ENCODE measurements around the gene TBX1. TPM values are rescaled to one million over a fixed set of nuclear protein-coding genes. Genes with fewer than 3 reads are reported as not detected.

The TBX1 gene
- total RNA-seq, 1 donor from 2014 or later = 24.2 TPM

DNA sequence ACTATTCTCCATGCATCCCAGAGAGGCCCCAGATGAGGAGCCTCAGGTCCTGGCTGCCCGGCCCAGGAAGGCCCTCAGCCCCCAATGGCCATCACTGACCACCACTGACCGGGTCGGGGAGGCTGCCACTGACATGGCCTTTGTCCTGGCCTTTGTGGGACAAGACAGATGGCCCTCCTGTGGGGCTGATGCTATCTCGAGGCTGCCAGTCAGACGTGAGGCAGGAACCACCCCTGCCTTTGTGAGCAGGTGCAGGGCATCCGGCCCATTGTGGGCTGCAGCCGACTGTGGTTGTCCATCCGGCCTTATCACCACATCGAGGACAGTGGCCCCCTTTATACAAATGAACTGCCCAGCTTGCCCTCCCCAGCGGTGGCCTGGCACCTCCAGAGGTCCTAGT lies 31.7 kb upstream of the TBX1 start:
- Mint-ChIP-seq H3K27me3 (ENCODE audit: unreplicated experiment) (no peaks in the 10 kb centered on the region), H3K9me3 (ENCODE audit: unreplicated experiment) (no peaks in the 10 kb centered on the region), H3K4me3 (ENCODE audit: unreplicated experiment) (no peak overlapping the region), H3K4me1 (ENCODE audit: unreplicated experiment) (peaks cover 8% of the 10 kb centered on the region), H3K36me3 (ENCODE audit: unreplicated experiment) (peaks cover 3% of the 10 kb centered on the region), H3K27ac (ENCODE audit: unreplicated experiment) (no peak overlapping the region)
- no peak for TF ChIP-seq CTCF (IDR thresholded peaks at IDR 0.05)
- no peak for DNase-seq (ENCODE audit: extremely low spot score, unreplicated experiment)

GRCh38 chr22:19729507-19729906 lies 31.1 kb upstream of the TBX1 start:
- Mint-ChIP-seq H3K4me1 (ENCODE audit: unreplicated experiment) (peaks cover 8% of the 10 kb centered on the region), H3K36me3 (ENCODE audit: unreplicated experiment) (peaks cover 2% of the 10 kb centered on the region), H3K27ac (ENCODE audit: unreplicated experiment) (no peak overlapping the region), H3K4me3 (ENCODE audit: unreplicated experiment) (no peak overlapping the region), H3K9me3 (ENCODE audit: unreplicated experiment) (no peaks in the 10 kb centered on the region), H3K27me3 (ENCODE audit: unreplicated experiment) (no peaks in the 10 kb centered on the region)
- no peak for DNase-seq (ENCODE audit: extremely low spot score, unreplicated experiment)
- no peak for TF ChIP-seq CTCF (IDR thresholded peaks at IDR 0.05)

DNA sequence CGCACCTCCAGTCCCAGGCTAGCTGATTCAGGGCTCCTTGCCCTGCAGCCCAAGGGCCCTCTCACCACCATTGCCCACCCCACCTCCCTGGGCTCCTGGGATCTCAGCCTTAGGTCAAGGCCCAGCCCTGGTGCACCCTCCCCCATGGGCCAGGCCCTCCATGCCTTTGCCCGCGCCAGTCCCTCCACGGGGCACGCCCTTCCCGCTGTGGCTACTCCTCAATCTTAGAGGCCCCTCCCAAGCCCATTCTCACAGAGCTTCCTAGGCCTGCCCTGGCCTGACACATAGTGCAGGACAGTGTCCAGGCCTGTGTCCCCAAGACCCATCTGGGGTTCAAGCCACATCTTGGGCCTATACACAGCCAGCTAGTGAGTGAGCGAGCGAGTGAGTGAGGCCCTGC lies 30.4 kb upstream of the TBX1 start:
- no peaks in the 10 kb centered on the region for H3K9me3 Mint-ChIP-seq (ENCODE audit: unreplicated experiment)
- no peaks in the 10 kb centered on the region for H3K27me3 Mint-ChIP-seq (ENCODE audit: unreplicated experiment)
- H3K27ac Mint-ChIP-seq (ENCODE audit: unreplicated experiment) = no peak overlapping the region

DNA sequence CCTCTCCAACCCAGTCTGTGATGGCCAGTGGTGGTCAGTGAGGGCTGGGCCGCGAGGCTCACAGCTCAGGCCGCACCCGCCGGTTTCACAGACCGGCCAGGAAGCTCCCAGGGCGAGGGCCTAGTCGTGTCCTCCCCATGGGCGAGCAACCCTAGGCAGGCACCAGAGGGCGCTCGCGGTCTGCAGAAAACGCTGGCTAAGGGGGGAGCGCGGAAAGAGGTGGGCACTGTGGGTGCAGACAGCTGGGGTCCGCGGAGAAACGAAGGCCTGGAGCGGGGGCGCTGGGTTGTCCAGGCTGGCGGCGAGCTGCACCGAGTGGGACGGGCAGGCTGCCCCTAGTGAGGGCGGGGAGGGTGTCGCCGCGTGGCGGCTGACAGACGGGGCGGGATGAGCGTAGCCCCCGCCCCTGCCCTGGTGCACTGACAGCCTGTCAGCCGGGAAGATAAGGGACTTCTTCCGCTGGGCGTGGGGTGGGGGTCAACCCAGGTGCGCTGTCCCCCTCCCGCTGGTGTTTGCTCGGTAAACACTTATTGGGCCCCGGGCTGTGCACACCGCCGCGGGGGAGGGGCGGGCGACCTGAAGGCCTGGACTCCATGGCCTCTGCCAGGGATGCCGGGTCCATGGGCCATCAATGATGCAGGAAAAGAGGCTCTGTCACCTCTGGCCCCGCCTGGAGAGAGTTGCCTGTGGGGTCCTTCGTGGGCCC lies 29.8 kb upstream of the TBX1 start:
- peak; percentile 99 for TF ChIP-seq CTCF (IDR thresholded peaks at IDR 0.05)
- peak; percentile 96 for DNase-seq (ENCODE audit: extremely low spot score, unreplicated experiment)
- Mint-ChIP-seq H3K27me3 (ENCODE audit: unreplicated experiment) (no peaks in the 10 kb centered on the region), H3K36me3 (ENCODE audit: unreplicated experiment) (no peaks in the 10 kb centered on the region), H3K4me1 (ENCODE audit: unreplicated experiment) (peaks cover 6% of the 10 kb centered on the region), H3K9me3 (ENCODE audit: unreplicated experiment) (no peaks in the 10 kb centered on the region), H3K4me3 (ENCODE audit: unreplicated experiment) (peak overlapping the region; percentile 72), H3K27ac (ENCODE audit: unreplicated experiment) (no peak overlapping the region)

More for the DNA sequence above, 30.4 kb upstream of the TBX1 start:
- H3K4me3 Mint-ChIP-seq (ENCODE audit: unreplicated experiment) = no peak overlapping the region
- H3K36me3 Mint-ChIP-seq (ENCODE audit: unreplicated experiment) = no peaks in the 10 kb centered on the region
- H3K4me1 Mint-ChIP-seq (ENCODE audit: unreplicated experiment) = peaks cover 6% of the 10 kb centered on the region
- TF ChIP-seq CTCF (IDR thresholded peaks at IDR 0.05) = no peak
- no peak for DNase-seq (ENCODE audit: extremely low spot score, unreplicated experiment)

GRCh38 chr22:19731361-19732135 lies 29.0 kb upstream of the TBX1 start:
- no peak for TF ChIP-seq CTCF (IDR thresholded peaks at IDR 0.05)
- Mint-ChIP-seq H3K4me1 (ENCODE audit: unreplicated experiment) (peaks cover 6% of the 10 kb centered on the region), H3K27me3 (ENCODE audit: unreplicated experiment) (no peaks in the 10 kb centered on the region), H3K4me3 (ENCODE audit: unreplicated experiment) (no peak overlapping the region), H3K27ac (ENCODE audit: unreplicated experiment) (no peak overlapping the region), H3K9me3 (ENCODE audit: unreplicated experiment) (no peaks in the 10 kb centered on the region), H3K36me3 (ENCODE audit: unreplicated experiment) (no peaks in the 10 kb centered on the region)
- DNase-seq (ENCODE audit: extremely low spot score, unreplicated experiment) = no peak
